HEK293T (cell line): Measurements from ENCODE around the gene SP6.

ENCODE experiments used
- CTBP1 ChIP-seq: fragments of 450-650 bp; IDR thresholded peaks from 2 replicates; pipeline ENCODE4 v1.6.1; 2016; ENCODE audit warnings: borderline replicate concordance
- FOXA1 ChIP-seq: fragments of 450-650 bp; IDR thresholded peaks from 2 replicates; pipeline ENCODE4 v1.6.1; 2016; ENCODE audit warnings: mild to moderate bottlenecking
- SP1 ChIP-seq: fragments of 450-650 bp; IDR thresholded peaks from 2 replicates; pipeline ENCODE4 v1.6.1; 2017

- no peak for TF ChIP-seq SP1
- TF ChIP-seq CTBP1 = no peak
- no peak for TF ChIP-seq FOXA1
These were observed 2.8 kb downstream of the SP6 start for GRCh38 chr17:47848198-47848513.
